Measurements from ENCODE around the gene JAG2. TPM values are rescaled to one million over a fixed set of nuclear protein-coding genes. Genes with fewer than 3 reads are reported as not detected.

The JAG2 gene
- polyA plus RNA-seq, 2 donors: 18.7 to 32.4 TPM

GRCh38 chr14:105185973-105186372 lies 17.4 kb upstream of the JAG2 start:
- no peak overlapping the region for H3K4me3 ChIP-seq (ENCODE audit: low read depth in 1 of 2, low read length in 2 of 2)
- H3K36me3 ChIP-seq (ENCODE audit: control insufficient read depth in 2 of 2, insufficient read depth in 2 of 2, low read length in 1 of 2): no peaks in the 10 kb centered on the region
- 31 to 34% methylated on average over 2 to 4 of the region's 4 CpGs for WGBS, 2 donors
- no peak overlapping the region for H3K27ac ChIP-seq (ENCODE audit: low read depth in 2 of 2, low read length in 1 of 2)
- peaks cover 0 to 13% of the 10 kb centered on the region in 2 donors for H3K9me3 ChIP-seq (ENCODE audit: control insufficient read depth in 2 of 2, insufficient read depth in 1 of 2, low read depth in 1 of 2, low read length in 1 of 2)
- H3K4me1 ChIP-seq (ENCODE audit: control insufficient read depth in 2 of 2, insufficient read depth in 2 of 2, low read length in 1 of 2): peaks cover 3 to 10% of the 10 kb centered on the region in 2 donors
- peaks cover 0 to 6% of the 10 kb centered on the region in 2 donors for H3K27me3 ChIP-seq (ENCODE audit: control insufficient read depth in 1 of 2, insufficient read depth in 2 of 2, low read length in 2 of 2)

- Histone ChIP-seq H3K27ac (ENCODE audit: low read depth in 2 of 2, low read length in 1 of 2) (no peak overlapping the region), H3K4me1 (ENCODE audit: control insufficient read depth in 2 of 2, insufficient read depth in 2 of 2, low read length in 1 of 2) (peaks cover 5 to 12% of the 10 kb centered on the region in 2 donors), H3K9me3 (ENCODE audit: control insufficient read depth in 2 of 2, insufficient read depth in 1 of 2, low read depth in 1 of 2, low read length in 1 of 2) (peaks cover 0 to 13% of the 10 kb centered on the region in 2 donors), H3K27me3 (ENCODE audit: control insufficient read depth in 1 of 2, insufficient read depth in 2 of 2, low read length in 2 of 2) (peaks cover 0 to 6% of the 10 kb centered on the region in 2 donors), H3K36me3 (ENCODE audit: control insufficient read depth in 2 of 2, insufficient read depth in 2 of 2, low read length in 1 of 2) (no peaks in the 10 kb centered on the region), H3K4me3 (ENCODE audit: low read depth in 1 of 2, low read length in 2 of 2) (no peak overlapping the region)
- WGBS, 2 donors: 80% methylated on average over 18 of the region's 18 CpGs
Observed at GRCh38 chr14:105185001-105185400, 16.4 kb upstream of the JAG2 start.

GRCh38 chr14:105184461-105184860 lies 15.9 kb upstream of the JAG2 start:
- no peak overlapping the region for H3K27ac ChIP-seq (ENCODE audit: low read depth in 2 of 2, low read length in 1 of 2)
- peaks cover 0 to 6% of the 10 kb centered on the region in 2 donors for H3K27me3 ChIP-seq (ENCODE audit: control insufficient read depth in 1 of 2, insufficient read depth in 2 of 2, low read length in 2 of 2)
- H3K9me3 ChIP-seq (ENCODE audit: control insufficient read depth in 2 of 2, insufficient read depth in 1 of 2, low read depth in 1 of 2, low read length in 1 of 2): peaks cover 0 to 13% of the 10 kb centered on the region in 2 donors
- WGBS, 2 donors: 70 to 73% methylated on average over 9 of the region's 9 CpGs
- no peak overlapping the region for H3K4me3 ChIP-seq (ENCODE audit: low read depth in 1 of 2, low read length in 2 of 2)
- no peaks in the 10 kb centered on the region for H3K36me3 ChIP-seq (ENCODE audit: control insufficient read depth in 2 of 2, insufficient read depth in 2 of 2, low read length in 1 of 2)
- peaks cover 5 to 17% of the 10 kb centered on the region in 2 donors for H3K4me1 ChIP-seq (ENCODE audit: control insufficient read depth in 2 of 2, insufficient read depth in 2 of 2, low read length in 1 of 2)

GRCh38 chr14:105182296-105183020 lies 13.9 kb upstream of the JAG2 start:
- H3K4me3 ChIP-seq (ENCODE audit: low read depth in 1 of 2, low read length in 2 of 2): no peak overlapping the region
- H3K36me3 ChIP-seq (ENCODE audit: control insufficient read depth in 2 of 2, insufficient read depth in 2 of 2, low read length in 1 of 2): no peaks in the 10 kb centered on the region
- no peaks in the 10 kb centered on the region for H3K9me3 ChIP-seq (ENCODE audit: control insufficient read depth in 2 of 2, insufficient read depth in 1 of 2, low read depth in 1 of 2, low read length in 1 of 2)
- WGBS, 2 donors: 51 to 63% methylated on average over 24 to 25 of the region's 25 CpGs
- H3K4me1 ChIP-seq (ENCODE audit: control insufficient read depth in 2 of 2, insufficient read depth in 2 of 2, low read length in 1 of 2): peaks cover 5 to 19% of the 10 kb centered on the region in 2 donors
- no peaks in the 10 kb centered on the region for H3K27me3 ChIP-seq (ENCODE audit: control insufficient read depth in 1 of 2, insufficient read depth in 2 of 2, low read length in 2 of 2)
- H3K27ac ChIP-seq (ENCODE audit: low read depth in 2 of 2, low read length in 1 of 2): peak overlapping the region in 1 of 2 donors; percentile 11

- WGBS, 2 donors: 41 to 47% methylated on average over 18 to 21 of the region's 21 CpGs
- H3K9me3 ChIP-seq (ENCODE audit: control insufficient read depth in 2 of 2, insufficient read depth in 1 of 2, low read depth in 1 of 2, low read length in 1 of 2): no peaks in the 10 kb centered on the region
- no peak overlapping the region for H3K27ac ChIP-seq (ENCODE audit: low read depth in 2 of 2, low read length in 1 of 2)
Observed at GRCh38 chr14:105181549-105182295, 13.1 kb upstream of the JAG2 start.

GRCh38 chr14:105180592-105181548 lies 12.3 kb upstream of the JAG2 start, which contains the start of gene NUDT14:
Gene NUDT14, minus strand, starts transcription at chr14:105181312. Its CDS starts 103 bp downstream, at chr14:105181209.
- peaks cover 5 to 20% of the 10 kb centered on the region in 2 donors for H3K4me1 ChIP-seq (ENCODE audit: control insufficient read depth in 2 of 2, insufficient read depth in 2 of 2, low read length in 1 of 2)
- no peaks in the 10 kb centered on the region for H3K36me3 ChIP-seq (ENCODE audit: control insufficient read depth in 2 of 2, insufficient read depth in 2 of 2, low read length in 1 of 2)
- H3K27ac ChIP-seq (ENCODE audit: low read depth in 2 of 2, low read length in 1 of 2): peak within 1 kb of the TSS; percentile 15 to 37
- no peaks in the 10 kb centered on the region for H3K27me3 ChIP-seq (ENCODE audit: control insufficient read depth in 1 of 2, insufficient read depth in 2 of 2, low read length in 2 of 2)
- H3K9me3 ChIP-seq (ENCODE audit: control insufficient read depth in 2 of 2, insufficient read depth in 1 of 2, low read depth in 1 of 2, low read length in 1 of 2): no peaks in the 10 kb centered on the region
- peak within 1 kb of the TSS; percentile 49 to 51 for H3K4me3 ChIP-seq (ENCODE audit: low read depth in 1 of 2, low read length in 2 of 2)
- WGBS, 2 donors: 1 to 2% methylated on average over 74 to 105 of the region's 106 CpGs

More at GRCh38 chr14:105181549-105182295, 13.1 kb upstream of the JAG2 start:
- H3K4me1 ChIP-seq (ENCODE audit: control insufficient read depth in 2 of 2, insufficient read depth in 2 of 2, low read length in 1 of 2): peaks cover 5 to 19% of the 10 kb centered on the region in 2 donors
- H3K36me3 ChIP-seq (ENCODE audit: control insufficient read depth in 2 of 2, insufficient read depth in 2 of 2, low read length in 1 of 2): no peaks in the 10 kb centered on the region
- no peaks in the 10 kb centered on the region for H3K27me3 ChIP-seq (ENCODE audit: control insufficient read depth in 1 of 2, insufficient read depth in 2 of 2, low read length in 2 of 2)
- H3K4me3 ChIP-seq (ENCODE audit: low read depth in 1 of 2, low read length in 2 of 2): no peak overlapping the region

GRCh38 chr14:105179191-105179590 lies 10.6 kb upstream of the JAG2 start:
- H3K9me3 ChIP-seq (ENCODE audit: control insufficient read depth in 2 of 2, insufficient read depth in 1 of 2, low read depth in 1 of 2, low read length in 1 of 2): no peaks in the 10 kb centered on the region
- no peaks in the 10 kb centered on the region for H3K27me3 ChIP-seq (ENCODE audit: control insufficient read depth in 1 of 2, insufficient read depth in 2 of 2, low read length in 2 of 2)
- WGBS, 2 donors: 85 to 87% methylated on average over 13 of the region's 13 CpGs
- no peaks in the 10 kb centered on the region for H3K36me3 ChIP-seq (ENCODE audit: control insufficient read depth in 2 of 2, insufficient read depth in 2 of 2, low read length in 1 of 2)
- H3K27ac ChIP-seq (ENCODE audit: low read depth in 2 of 2, low read length in 1 of 2): no peak overlapping the region
- H3K4me1 ChIP-seq (ENCODE audit: control insufficient read depth in 2 of 2, insufficient read depth in 2 of 2, low read length in 1 of 2): peaks cover 5 to 28% of the 10 kb centered on the region in 2 donors
- no peak overlapping the region for H3K4me3 ChIP-seq (ENCODE audit: low read depth in 1 of 2, low read length in 2 of 2)

GRCh38 chr14:105178868-105179140 lies 10.2 kb upstream of the JAG2 start:
- H3K9me3 ChIP-seq (ENCODE audit: control insufficient read depth in 2 of 2, insufficient read depth in 1 of 2, low read depth in 1 of 2, low read length in 1 of 2): no peaks in the 10 kb centered on the region
- no peak overlapping the region for H3K27ac ChIP-seq (ENCODE audit: low read depth in 2 of 2, low read length in 1 of 2)
- H3K36me3 ChIP-seq (ENCODE audit: control insufficient read depth in 2 of 2, insufficient read depth in 2 of 2, low read length in 1 of 2): no peaks in the 10 kb centered on the region
- H3K4me1 ChIP-seq (ENCODE audit: control insufficient read depth in 2 of 2, insufficient read depth in 2 of 2, low read length in 1 of 2): peaks cover 5 to 28% of the 10 kb centered on the region in 2 donors
- 86 to 92% methylated on average over 3 to 11 of the region's 11 CpGs for WGBS, 2 donors
- H3K27me3 ChIP-seq (ENCODE audit: control insufficient read depth in 1 of 2, insufficient read depth in 2 of 2, low read length in 2 of 2): no peaks in the 10 kb centered on the region
- H3K4me3 ChIP-seq (ENCODE audit: low read depth in 1 of 2, low read length in 2 of 2): no peak overlapping the region
